BE2C (cell line): Measurements from ENCODE around the gene SLC12A2.

ENCODE experiments used
- DNase-seq: peaks from one replicate; pipeline ENCODE4 v3.0.0-alpha.2; 2020
- H3K27me3 ChIP-seq: fragments of 250-450 bp; sonication (Bioruptor Pico); 2 replicates; pipeline ENCODE4 v1.5.1; 2020; ENCODE audit warnings: mild to moderate bottlenecking
- H3K36me3 ChIP-seq: fragments of 250-450 bp; sonication (Bioruptor Pico); 2 replicates; pipeline ENCODE4 v1.5.1; 2020; ENCODE audit warnings: mild to moderate bottlenecking
- H3K4me1 ChIP-seq: fragments of 250-450 bp; sonication (Bioruptor Pico); 2 replicates; pipeline ENCODE4 v1.5.1; 2020
- H3K4me3 ChIP-seq: 2 replicates; pipeline ENCODE4 v1.5.1; 2011; ENCODE audit warnings: low read depth, low read length
- H3K9me3 ChIP-seq: fragments of 250-450 bp; sonication (Bioruptor Pico); 2 replicates; pipeline ENCODE4 v1.5.1; 2020
- CTCF ChIP-seq: IDR thresholded peaks from 2 replicates; pipeline ENCODE4 v1.5.1; 2012; ENCODE audit warnings: mild to moderate bottlenecking, low read depth, low read length

The SLC12A2 gene

GRCh38 chr5:128199104-128199503 is 115.5 kb downstream of the SLC12A2 start:
- no peaks in the 10 kb centered on the region for H3K9me3 ChIP-seq
- TF ChIP-seq CTCF, result no peak
- H3K36me3 ChIP-seq, result no peaks in the 10 kb centered on the region
- H3K27me3 ChIP-seq, result peaks cover 4% of the 10 kb centered on the region
- no peak overlapping the region for H3K4me3 ChIP-seq
- no peaks in the 10 kb centered on the region for H3K4me1 ChIP-seq
- DNase-seq, result no peak

GRCh38 chr5:128199611-128200010 is 116.0 kb downstream of the SLC12A2 start:
- Histone ChIP-seq H3K27me3 (peaks cover 4% of the 10 kb centered on the region), H3K4me3 (no peak overlapping the region), H3K36me3 (no peaks in the 10 kb centered on the region), H3K4me1 (no peaks in the 10 kb centered on the region), H3K9me3 (no peaks in the 10 kb centered on the region)
- DNase-seq, result no peak
- no peak for TF ChIP-seq CTCF

- no peaks in the 10 kb centered on the region for H3K4me1 ChIP-seq
- no peaks in the 10 kb centered on the region for H3K36me3 ChIP-seq
- TF ChIP-seq CTCF, result peak; percentile 75
- peaks cover 4% of the 10 kb centered on the region for H3K27me3 ChIP-seq
- peak overlapping the region; percentile 21 for H3K4me3 ChIP-seq
- peak; percentile 86 for DNase-seq
- no peaks in the 10 kb centered on the region for H3K9me3 ChIP-seq
Observed at GRCh38 chr5:128201065-128201926, 117.7 kb downstream of the SLC12A2 start.

GRCh38 chr5:128202320-128202719 is 118.8 kb downstream of the SLC12A2 start:
- Histone ChIP-seq H3K4me3 (no peak overlapping the region), H3K27me3 (peaks cover 4% of the 10 kb centered on the region), H3K36me3 (no peaks in the 10 kb centered on the region), H3K4me1 (no peaks in the 10 kb centered on the region), H3K9me3 (no peaks in the 10 kb centered on the region)
- TF ChIP-seq CTCF, result no peak
- no peak for DNase-seq

- no peaks in the 10 kb centered on the region for H3K27me3 ChIP-seq
- H3K4me1 ChIP-seq, result no peaks in the 10 kb centered on the region
- no peak for TF ChIP-seq CTCF
- DNase-seq, result no peak
- H3K36me3 ChIP-seq, result no peaks in the 10 kb centered on the region
- no peaks in the 10 kb centered on the region for H3K9me3 ChIP-seq
- no peak overlapping the region for H3K4me3 ChIP-seq
Observed at GRCh38 chr5:128208436-128208835, 124.9 kb downstream of the SLC12A2 start.

GRCh38 chr5:128212191-128212806 is 128.7 kb downstream of the SLC12A2 start:
- no peaks in the 10 kb centered on the region for H3K4me1 ChIP-seq

More at GRCh38 chr5:128212191-128212806, 128.7 kb downstream of the SLC12A2 start:
- H3K4me3 ChIP-seq, result no peak overlapping the region
- no peaks in the 10 kb centered on the region for H3K9me3 ChIP-seq
- H3K36me3 ChIP-seq, result no peaks in the 10 kb centered on the region
- no peak for TF ChIP-seq CTCF
- DNase-seq, result no peak
- no peaks in the 10 kb centered on the region; the same call in 1 of the 2 replicates for H3K27me3 ChIP-seq
